Ovary (tissue), 9 donors: ENCODE results near the gene FBXL7. TPM values are rescaled to one million over a fixed set of nuclear protein-coding genes. Genes with fewer than 3 reads are reported as not detected.

Experiments
- DNase-seq, 5 donors: peaks; one replicate each; pipeline ENCODE4 v3.0.0-alpha.2; 2019 to 2020
- H3K27ac ChIP-seq, 2 donors: fragments of 200-600 bp; one replicate each; pipeline versions ENCODE4 v1.5.1 to v1.8.0; 2019 to 2022
- H3K27me3 ChIP-seq: fragments of 200-600 bp; one replicate; pipeline ENCODE4 v1.8.0; 2022
- H3K36me3 ChIP-seq: fragments of 200-600 bp; sonication (generic); one replicate; pipeline ENCODE4 v1.5.1; 2019
- H3K4me1 ChIP-seq: one replicate; pipeline ENCODE4 v1.8.1; 2013; ENCODE audit warnings: mild to moderate bottlenecking, moderate library complexity; ENCODE audit not compliant: insufficient read depth
- H3K4me3 ChIP-seq: fragments of 200-600 bp; sonication (generic); one replicate; pipeline ENCODE4 v1.5.1; 2017
- H3K9me3 ChIP-seq, 2 donors: fragments of 200-600 bp in 1 of 2; sonication (generic) in 1 of 2; one replicate each; pipeline versions ENCODE4 v1.5.1 to v1.8.1; 2013 to 2019; ENCODE audit warnings: mild to moderate bottlenecking in 1 of 2, moderate library complexity in 1 of 2
- CTCF ChIP-seq, 3 donors: fragments of 450-650 bp in 2 of 3; fragments of 200-600 bp in 1 of 3; IDR thresholded peaks; one replicate each; pipeline versions ENCODE4 v1.5.1 to v1.8.0; 2016 to 2022; ENCODE audit warnings: antibody characterized with exemption in 3 of 3, mild to moderate bottlenecking in 1 of 3
- EP300 ChIP-seq: sonication (generic); formaldehyde crosslinking; IDR thresholded peaks from one replicate; pipeline ENCODE4 v1.6.1; 2017; ENCODE audit warnings: antibody characterized with exemption
- POLR2A ChIP-seq: fragments of 450-650 bp; IDR thresholded peaks from one replicate; pipeline ENCODE4 v1.6.1; 2017; ENCODE audit warnings: antibody characterized with exemption, mild to moderate bottlenecking, moderate library complexity
- WGBS, 3 donors: extraction: QIAGEN DNeasy Blood & Tissue Kit in 1 of 3; methylation state at CpG; one replicate each; pipeline versions ENCODE4 v1.1.5 to v1.1.7; 2013 to 2017; 5-methylcytosine and 5-hydroxymethylcytosine counted together
- intact Hi-C, 4 donors: fragments of 100-400 bp; cut with DNase I; formaldehyde crosslinking; loops; one replicate each; pipeline versions ENCODE4 v1.11.0 to v1.15.1; 2022 to 2023
- polyA plus RNA-seq, 2 donors: library from polyadenylated mRNA; stranded (reverse); fragments of 200-250 nt in 1 of 2; fragments of 350-450 nt in 1 of 2; fragmentation: Illumina TruSeq in 1 of 2; extraction: RNeasy Lipid Tissue Mini Kit (QIAGEN cat#74804) in 1 of 2; gene quantifications; one replicate each; pipeline ENCODE4 v1.2.3, GENCODE V29; 2013 to 2014
- total RNA-seq, 7 donors: library from RNA; depleted of rRNA in 2 of 7; stranded (reverse); fragments of >200 nt in 2 of 7; fragmentation: NEBNext Ultra II Directional in 3 of 7; extraction: Animal tissue kit (Norgen Biotek cat#: 25700) in 3 of 7; gene quantifications; one replicate each; pipeline versions ENCODE4 v1.1.0 to v1.2.4, GENCODE V29; 2016 to 2023
- donor health status: DM: no; HTN: no; CAD: no; lungs with moderate emphysema.
- donor health status: DM: no; HTN: no; CAD: no.
- donor health status: Bipolar disorder and iron deficiency.
- donor health status: DM: yes; HTN: yes; CAD: no.
- donor health status: DM: no; HTN: no; CAD: no.
- donor health status: DM: yes; HTN: yes; CAD: no.

Gene FBXL7
- total and polyA plus RNA-seq, 9 donors = 21.1 to 40.9 (median 29.2) TPM

- no peak overlapping the region for H3K27ac ChIP-seq
- peaks cover 9% of the 10 kb centered on the region for H3K4me1 ChIP-seq
- intact Hi-C loops = no loop called here
- DNase-seq = no peak
- whole genome bisulfite sequencing, 3 donors = 53 to 74% (median 69%) methylated on average over 6 of the region's 6 CpGs
- no peak overlapping the region for H3K4me3 ChIP-seq
- no peaks in the 10 kb centered on the region for H3K9me3 ChIP-seq
- H3K27me3 ChIP-seq = no peaks in the 10 kb centered on the region
- TF ChIP-seq CTCF (IDR thresholded peaks at IDR 0.05) (no peak), EP300 (no peak), POLR2A (no peak)
- H3K36me3 ChIP-seq = no peaks in the 10 kb centered on the region
Measured at GRCh38 chr5:15902066-15902465, 402.1 kb downstream of the FBXL7 start.

DNA sequence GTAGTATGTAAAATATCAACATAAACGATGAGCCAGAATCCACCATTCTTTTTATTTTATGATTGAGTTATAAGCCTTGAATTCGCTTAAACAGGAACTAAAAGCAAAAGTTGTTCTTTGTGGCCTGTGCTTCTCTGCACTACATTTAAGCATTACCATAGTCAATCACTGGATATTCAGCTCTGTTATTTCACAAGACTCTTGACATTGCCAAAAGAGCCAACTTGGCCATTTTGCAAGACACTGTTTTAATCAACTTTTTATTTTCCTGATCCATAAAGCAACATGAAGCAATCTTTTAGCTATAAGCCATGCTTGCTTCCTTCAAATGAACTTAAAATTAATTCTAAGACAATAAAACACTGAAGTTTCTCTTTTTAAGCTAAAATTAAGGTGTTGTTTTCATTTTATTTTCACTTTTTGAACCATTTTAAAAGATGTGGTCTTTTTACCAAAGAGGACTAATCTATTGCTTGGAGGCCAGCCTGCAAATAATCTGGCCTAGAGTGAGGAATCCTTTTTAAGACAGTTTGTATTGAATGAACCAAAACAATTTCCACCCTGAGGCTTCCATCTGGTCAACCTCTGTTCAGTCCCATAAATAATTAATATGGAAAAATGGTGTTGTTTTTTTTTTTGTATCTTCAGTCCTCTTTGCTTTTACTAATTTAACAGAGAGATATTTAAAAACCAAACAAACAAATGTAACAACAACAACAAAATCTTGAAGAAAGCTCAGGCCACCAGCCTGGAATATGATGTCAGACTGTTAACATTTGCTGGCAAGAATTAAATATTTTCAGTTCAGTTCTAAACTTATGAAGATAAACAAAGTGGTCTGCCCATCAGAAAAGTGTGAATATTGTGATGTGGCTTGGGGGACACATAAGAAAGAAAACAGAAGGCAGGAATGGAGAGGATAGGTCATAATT is 405.2 kb downstream of the FBXL7 start:
- H3K27ac ChIP-seq = peak overlapping the region in 1 of 2 donors; percentile 53
- H3K9me3 ChIP-seq = no peaks in the 10 kb centered on the region
- 22 to 36% (median 24%) methylated on average over 2 of the region's 2 CpGs for WGBS, 3 donors
- intact Hi-C loops = no loop called here
- H3K4me3 ChIP-seq = no peak overlapping the region
- H3K27me3 ChIP-seq = no peaks in the 10 kb centered on the region
- no peaks in the 10 kb centered on the region for H3K36me3 ChIP-seq
- TF ChIP-seq POLR2A = no peak
- TF ChIP-seq EP300 = no peak
- no peak for TF ChIP-seq CTCF (IDR thresholded peaks at IDR 0.05)
- no peak for DNase-seq
- H3K4me1 ChIP-seq = peaks cover 9% of the 10 kb centered on the region

- Histone ChIP-seq H3K27ac (no peak overlapping the region), H3K4me3 (peak overlapping the region; percentile 23), H3K4me1 (peaks cover 3% of the 10 kb centered on the region), H3K36me3 (no peaks in the 10 kb centered on the region), H3K27me3 (no peaks in the 10 kb centered on the region), H3K9me3 (no peaks in the 10 kb centered on the region)
- intact Hi-C loops = no loop called here
- no peak for TF ChIP-seq POLR2A
- no peak for TF ChIP-seq EP300
- TF ChIP-seq CTCF (IDR thresholded peaks at IDR 0.05) = no peak
- no peak for DNase-seq
- WGBS, 3 donors = 21 to 29% (median 24%) methylated on average over 3 of the region's 3 CpGs
Measured at GRCh38 chr5:15914638-15915037, 414.7 kb downstream of the FBXL7 start.

DNA sequence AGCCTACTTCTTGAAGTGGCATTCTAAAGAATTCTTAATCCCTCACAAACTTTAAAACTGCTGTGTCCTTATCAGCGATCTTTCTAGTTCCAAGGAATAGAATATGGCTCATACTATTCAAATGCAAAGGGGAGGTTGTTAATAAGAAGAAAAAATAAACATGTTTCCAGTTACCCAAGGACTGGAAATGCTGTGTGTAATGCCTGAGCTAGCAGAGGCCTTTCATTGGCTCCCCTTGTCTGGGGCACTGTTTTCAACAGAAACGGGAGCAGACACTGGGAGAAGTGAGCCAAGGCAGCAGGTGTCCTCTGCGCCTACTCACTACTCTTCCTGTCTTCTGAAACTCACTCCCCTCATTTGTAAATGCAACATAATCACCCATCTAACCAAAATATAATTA is 426.6 kb downstream of the FBXL7 start:
- Histone ChIP-seq H3K27me3 (no peaks in the 10 kb centered on the region), H3K9me3 (no peaks in the 10 kb centered on the region), H3K4me1 (no peaks in the 10 kb centered on the region), H3K4me3 (no peak overlapping the region), H3K36me3 (no peaks in the 10 kb centered on the region), H3K27ac (no peak overlapping the region)
- no peak for DNase-seq
- WGBS, 3 donors = 44 to 59% (median 50%) methylated on average over 3 of the region's 3 CpGs
- TF ChIP-seq CTCF (IDR thresholded peaks at IDR 0.05) = no peak
- no peak for TF ChIP-seq POLR2A
- no peak for TF ChIP-seq EP300
- intact Hi-C loops = no loop called here
